Endothelial cell of umbilical vein (primary cell): ENCODE data around the gene TNKS2.

Source experiments
- CTCF ChIP-seq, 2 donors: IDR thresholded peaks; 1 replicate in 1 of 2; 2 replicates in 1 of 2; pipeline ENCODE4 v1.5.1; 2011; ENCODE audit warnings: low read length in 2 of 2, mild to moderate bottlenecking in 2 of 2, moderate library complexity in 2 of 2, control low read depth in 1 of 2, inconsistent platforms in 1 of 2, low read depth in 1 of 2; ENCODE audit not compliant: insufficient read depth in 1 of 2; ENCODE audit errors: extremely low read depth in 1 of 2
- POLR2AphosphoS5 ChIP-seq: IDR thresholded peaks from 2 replicates; pipeline ENCODE4 v1.6.1; 2012; ENCODE audit warnings: low read depth, mild to moderate bottlenecking, control low read depth, low read length, moderate library complexity; ENCODE audit not compliant: insufficient read depth

GRCh38 chr10:91800756-91801155, 2.5 kb downstream of the TNKS2 start:
- TF ChIP-seq CTCF (IDR thresholded peaks at IDR 0.05; ENCODE audit: extremely low read depth in 1 of 2, insufficient read depth in 1 of 2, low read depth in 1 of 2, low read length in 2 of 2) = no peak
- no peak for TF ChIP-seq POLR2AphosphoS5
